ENCODE measurements around the gene DOCK2.
"Not testable (repeated sequence)": the region's sequence is repeated elsewhere in the genome, so short reads cannot be mapped to it uniquely, and the experiment has no call there.

Gene DOCK2

DNA sequence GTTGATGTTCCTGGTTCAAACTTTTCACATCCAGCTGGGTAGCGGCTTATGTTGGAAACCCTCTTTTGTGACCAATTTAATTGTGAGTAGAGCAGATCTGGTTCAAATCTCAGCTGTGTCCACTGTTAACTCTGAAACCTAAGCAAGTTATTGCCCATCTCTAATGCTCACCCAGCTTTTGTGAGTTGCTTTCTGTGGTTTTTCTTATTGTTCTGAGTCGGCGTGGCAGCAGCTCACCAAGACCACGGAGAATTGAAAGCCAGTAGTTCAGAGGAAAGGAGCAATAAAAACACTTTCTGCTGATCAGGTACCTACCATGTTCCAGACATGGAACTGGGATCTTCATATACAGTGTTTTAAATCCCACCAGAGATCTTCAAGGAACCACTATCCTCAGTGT lies 114.4 kb downstream of the DOCK2 start:
- in situ Hi-C loops (cut with MboI; ENCODE audit: low sequenced_read_pairs) = no loop called here

DNA sequence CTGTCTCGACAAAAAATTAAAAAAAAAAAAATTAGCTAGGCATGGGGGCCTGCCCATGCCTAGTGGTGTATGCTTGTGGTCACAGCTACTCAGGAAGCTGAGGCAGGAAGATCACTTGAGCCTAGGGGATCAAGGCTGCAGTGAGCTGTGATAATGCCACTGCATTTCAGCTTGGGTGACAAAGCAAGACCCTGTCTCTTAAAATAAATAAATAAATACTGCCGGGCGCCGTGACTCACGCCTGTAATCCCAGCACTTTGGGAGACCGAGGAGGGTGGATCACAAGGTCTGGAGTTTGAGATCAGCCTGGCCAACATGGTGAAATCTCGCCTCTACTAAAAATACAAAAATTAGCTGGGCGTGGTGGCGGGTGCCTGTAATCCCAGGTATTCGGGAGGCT lies 115.5 kb downstream of the DOCK2 start:
- in situ Hi-C loops (cut with MboI; ENCODE audit: low sequenced_read_pairs) = not testable (repeated sequence)

DNA sequence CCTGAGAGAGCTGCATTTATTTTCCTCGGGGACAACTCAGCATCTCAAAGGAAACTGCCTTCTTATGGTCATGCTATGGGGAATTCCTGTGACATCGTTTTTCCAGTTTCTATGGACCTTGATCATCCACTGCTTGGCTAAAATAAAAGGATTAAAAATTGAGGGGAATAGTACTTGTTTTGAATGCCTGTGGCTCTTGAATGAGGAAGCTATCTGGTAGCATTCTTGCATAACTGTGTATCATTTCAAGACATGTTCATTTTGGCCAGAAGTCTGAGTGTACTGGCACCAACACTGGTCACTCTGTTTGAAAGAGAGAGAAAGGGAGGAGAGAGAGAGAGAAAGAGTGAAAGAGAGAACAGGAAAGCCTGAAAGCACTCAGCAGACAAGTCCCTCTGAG lies 116.7 kb downstream of the DOCK2 start:
- in situ Hi-C loops (cut with MboI; ENCODE audit: low sequenced_read_pairs) = no loop called here

DNA sequence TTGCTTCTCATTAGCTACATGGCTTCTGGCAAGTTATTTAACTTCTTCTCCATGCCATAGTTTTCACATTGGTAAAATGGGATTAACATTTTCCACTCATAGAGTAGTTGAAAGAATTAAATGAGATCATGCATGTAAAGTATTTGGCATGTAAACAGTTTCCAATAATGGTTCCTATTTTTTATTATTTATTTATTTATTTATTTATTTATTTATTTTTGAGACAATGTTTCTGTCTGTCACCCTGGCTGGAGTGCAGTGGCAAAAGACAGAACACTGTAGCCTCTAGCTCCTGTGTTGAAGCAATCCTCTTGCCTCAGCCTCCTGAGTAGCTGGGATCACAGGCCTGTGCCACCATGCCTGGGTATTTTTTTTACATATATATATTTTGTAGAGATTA lies 117.7 kb downstream of the DOCK2 start:
- in situ Hi-C loops (cut with MboI; ENCODE audit: low sequenced_read_pairs) = no loop called here

DNA sequence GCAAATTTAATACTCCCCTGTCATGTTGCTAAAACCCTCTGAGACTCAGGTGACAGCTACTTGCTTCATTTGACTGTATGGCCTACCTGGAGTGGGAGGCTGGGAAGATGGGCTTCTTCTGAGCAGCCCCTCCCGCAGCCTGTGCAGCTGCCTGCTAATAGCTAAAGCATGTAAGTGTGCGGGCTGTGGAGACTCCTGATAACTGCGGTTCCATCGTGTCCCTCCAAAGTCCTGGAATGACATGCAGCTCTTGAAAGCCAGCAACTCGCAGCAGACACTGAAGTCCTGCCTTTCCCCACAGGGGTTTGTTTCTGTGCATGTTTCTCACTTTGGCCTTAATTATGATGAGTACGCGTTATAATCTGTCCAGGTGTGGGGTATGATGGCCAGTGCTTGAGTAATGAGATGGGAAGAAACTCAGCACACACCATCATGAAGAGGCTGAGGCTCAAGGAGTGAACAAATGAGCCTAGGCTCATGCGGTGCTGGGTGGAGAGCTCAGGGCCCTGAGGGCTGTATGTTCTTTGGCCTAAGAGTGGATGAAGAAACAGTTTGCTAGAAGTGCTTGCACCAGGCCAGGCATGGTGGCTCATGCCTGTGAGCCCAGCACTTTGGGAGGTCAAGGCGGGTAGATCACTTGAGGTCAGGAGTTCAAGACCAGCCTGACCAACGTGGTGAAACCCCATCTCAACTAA lies 119.1 kb downstream of the DOCK2 start:
- in situ Hi-C loops (cut with MboI; ENCODE audit: low sequenced_read_pairs) = no loop called here

DNA sequence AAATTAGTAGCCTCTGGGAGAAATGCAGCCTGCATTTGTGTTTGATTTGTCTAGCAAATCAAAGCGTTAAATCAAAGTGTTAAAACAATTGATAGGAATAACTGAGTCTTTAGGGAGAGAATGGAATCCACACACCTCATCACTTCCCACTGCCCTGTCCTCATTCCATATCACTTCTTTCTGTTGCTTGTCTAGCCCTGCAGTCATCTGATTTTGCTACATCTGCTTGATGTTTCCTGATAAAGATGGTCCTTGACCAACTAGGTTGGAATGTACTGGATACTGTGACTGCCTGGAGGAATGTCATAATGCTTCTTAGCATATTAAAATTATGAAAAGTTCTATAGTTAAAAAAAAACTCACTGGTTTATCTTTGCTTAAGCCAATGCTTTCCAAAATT lies 119.9 kb downstream of the DOCK2 start:
- in situ Hi-C loops (cut with MboI; ENCODE audit: low sequenced_read_pairs) = no loop called here

DNA sequence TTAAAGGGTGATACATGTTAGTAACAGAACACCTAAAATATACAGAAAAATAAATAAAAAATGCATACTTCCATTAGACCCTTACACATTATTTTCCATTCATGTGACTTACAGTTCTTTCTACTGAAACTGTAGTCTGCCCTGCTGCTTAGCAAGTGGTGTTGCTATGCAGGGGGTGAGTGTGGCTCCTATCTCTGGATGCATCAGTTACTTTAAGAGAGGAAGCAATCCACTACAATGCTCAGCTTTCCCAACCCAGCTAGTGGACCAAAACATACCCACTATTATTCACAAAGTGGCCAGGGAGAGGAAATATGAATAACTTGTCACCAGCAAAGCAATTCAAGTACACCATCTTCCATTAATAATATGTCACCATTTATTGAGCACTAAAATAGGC lies 121.8 kb downstream of the DOCK2 start:
- in situ Hi-C loops (cut with MboI; ENCODE audit: low sequenced_read_pairs) = no loop called here

DNA sequence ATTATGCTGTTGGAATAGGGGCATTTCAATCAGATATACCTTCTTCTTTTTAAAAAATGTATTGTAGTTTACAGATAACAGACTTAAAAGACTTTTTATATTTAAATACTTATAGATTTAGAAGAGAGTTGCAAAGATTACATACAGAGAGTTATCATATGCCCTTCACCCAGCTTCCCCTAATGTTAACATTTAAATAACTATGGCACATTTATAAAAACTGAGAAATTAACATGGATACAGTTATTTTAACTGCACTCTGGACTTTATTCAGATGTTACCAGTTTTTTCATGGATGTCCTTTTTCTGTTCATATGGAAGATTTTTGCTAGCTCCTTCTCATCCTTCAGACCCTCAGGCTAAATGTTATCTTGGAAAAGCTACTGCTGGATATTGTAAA lies 123.2 kb downstream of the DOCK2 start:
- in situ Hi-C loops (cut with MboI; ENCODE audit: low sequenced_read_pairs) = no loop called here

DNA sequence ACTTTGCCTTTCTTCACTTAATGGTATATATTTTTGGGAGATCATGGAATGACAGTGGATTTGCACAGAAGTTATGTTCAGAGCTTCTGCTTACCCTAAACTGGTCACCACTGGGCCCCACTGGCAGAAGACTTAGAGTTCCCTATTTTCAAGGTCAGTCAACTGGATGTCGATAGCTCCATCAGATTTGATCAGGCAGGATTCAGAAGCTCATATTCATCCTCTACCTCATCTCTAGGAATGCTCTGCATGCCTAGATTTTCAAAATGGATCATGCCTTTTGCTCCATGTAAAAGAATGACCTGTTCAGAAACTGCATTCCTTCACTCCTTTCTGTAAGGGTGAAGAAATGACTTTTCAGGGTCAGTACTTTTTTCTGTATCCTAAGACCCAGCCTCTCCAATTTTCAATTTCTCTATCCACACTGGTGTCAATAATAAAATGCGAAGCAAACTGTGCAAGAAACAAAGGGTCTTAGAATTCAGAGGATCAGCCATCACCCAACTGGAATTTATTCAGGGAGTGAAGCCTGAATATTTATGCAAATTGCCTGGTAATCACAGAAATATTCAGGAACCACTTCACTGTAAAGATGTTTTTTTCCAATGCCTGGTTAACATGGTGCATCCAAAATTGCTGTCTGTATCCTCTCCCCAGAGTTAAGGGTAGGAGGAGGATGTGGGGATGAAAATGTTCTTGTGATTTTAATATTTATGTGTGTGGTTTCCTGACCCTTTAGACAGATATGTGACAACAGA lies 125.4 kb downstream of the DOCK2 start:
- in situ Hi-C loops (cut with MboI; ENCODE audit: low sequenced_read_pairs) = no loop called here

DNA sequence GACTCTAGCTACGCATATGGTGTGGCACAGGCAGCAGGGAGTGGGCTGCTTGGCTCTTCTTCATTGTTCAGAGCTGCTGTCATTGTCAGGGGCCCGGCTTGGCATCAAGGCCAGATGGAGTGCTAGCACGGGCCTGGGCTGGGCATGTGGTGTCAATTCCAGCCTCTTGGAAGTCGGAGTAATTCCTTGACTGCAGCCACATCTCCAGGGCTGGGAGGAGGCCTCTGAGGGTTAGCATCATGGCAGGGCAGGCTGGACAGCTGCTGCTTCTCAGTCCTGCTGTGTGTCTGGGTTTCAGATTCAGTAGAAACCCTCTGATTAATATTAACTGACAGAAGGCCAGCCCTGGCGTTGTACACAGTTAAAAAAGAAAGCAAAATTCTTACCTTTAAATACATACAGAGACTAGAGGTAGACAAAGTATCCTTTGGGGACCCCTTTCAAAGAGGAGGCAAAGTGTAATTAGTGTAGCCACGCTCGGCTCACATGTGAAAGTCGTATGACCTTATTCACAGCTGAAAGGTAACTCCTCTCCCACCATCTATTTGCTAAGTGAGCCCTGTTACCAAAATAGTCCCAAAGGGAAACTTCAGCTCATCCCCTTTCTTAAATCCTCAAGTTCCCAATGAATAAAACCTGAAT lies 126.4 kb downstream of the DOCK2 start:
- in situ Hi-C loops (cut with MboI; ENCODE audit: low sequenced_read_pairs) = no loop called here

DNA sequence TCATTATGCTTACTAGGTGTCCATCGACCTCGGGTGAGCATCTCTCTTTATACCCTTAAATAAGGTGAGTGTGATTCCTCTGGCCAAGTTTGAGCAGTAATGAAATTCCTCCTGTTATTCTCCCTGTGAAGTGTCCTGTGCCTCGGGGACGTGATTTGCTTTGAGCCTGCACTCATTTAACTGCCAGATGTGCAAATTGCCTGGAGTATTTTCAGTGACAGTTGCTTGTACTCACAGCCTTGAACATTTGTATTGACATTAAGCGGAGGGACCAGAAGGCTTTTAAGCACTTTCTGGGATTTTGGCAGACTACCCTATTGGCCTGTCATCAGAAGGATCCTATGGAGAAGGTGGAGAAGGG lies 126.9 kb downstream of the DOCK2 start:
- in situ Hi-C loops (cut with MboI; ENCODE audit: low sequenced_read_pairs) = no loop called here

DNA sequence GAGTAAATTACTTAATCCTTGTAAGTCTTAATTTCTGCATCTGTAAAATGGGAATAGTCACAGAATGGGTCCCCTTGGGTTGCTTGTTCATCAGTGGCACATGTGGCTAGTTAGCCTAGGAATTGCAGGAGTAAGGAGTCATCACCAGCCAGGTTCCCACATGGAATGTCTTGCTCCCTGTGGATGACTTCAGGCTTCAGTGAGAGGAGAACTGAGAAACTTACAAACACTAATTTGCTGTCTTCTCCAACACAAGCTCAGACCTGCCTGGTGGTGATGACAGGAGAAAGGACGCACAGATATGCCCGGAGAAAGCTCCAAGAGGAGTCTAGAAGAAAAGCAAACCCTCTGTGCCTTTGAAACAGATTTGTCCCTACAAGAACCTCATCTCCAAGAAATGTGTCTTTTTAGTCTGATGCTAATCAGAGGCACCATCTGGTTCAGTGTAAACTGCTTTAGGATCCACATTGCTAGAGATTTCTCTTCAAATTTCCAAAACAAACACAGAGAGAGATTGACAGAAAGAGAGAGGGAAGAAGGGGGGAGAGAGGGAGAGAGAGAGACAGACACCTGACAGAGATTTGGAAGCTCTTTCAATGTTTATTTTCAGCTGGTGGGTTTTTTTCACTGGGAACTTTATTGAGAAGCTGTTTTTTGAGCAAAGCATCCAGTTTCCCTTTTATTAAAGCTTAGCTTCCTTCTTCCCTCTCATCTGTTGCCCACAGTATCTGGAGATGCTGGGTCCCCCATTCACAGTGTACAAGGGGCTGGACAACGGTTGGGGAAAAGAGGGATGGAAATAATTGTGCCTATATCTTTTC lies 128.3 kb downstream of the DOCK2 start:
- in situ Hi-C loops (cut with MboI; ENCODE audit: low sequenced_read_pairs) = no loop called here

DNA sequence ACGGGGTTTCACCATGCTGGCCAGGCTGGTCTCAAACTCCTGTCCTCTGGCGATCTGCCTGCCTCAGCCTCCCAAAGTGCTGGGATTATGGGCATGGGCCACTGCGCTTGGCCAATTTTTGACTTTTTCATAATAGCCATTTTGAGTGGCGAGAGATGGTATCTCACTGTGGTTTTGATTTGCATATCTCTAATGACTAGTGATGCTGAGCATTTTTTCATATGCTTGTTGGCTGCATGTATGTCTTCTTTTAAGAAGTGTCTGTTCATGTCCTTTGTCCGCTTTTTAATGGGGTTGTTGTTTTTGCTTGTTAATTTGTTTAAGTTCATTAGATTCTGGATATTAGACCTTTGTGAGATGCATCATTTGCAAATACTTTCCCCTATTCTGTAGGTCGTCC lies 129.9 kb downstream of the DOCK2 start:
- in situ Hi-C loops (cut with MboI; ENCODE audit: low sequenced_read_pairs) = not testable (repeated sequence)

DNA sequence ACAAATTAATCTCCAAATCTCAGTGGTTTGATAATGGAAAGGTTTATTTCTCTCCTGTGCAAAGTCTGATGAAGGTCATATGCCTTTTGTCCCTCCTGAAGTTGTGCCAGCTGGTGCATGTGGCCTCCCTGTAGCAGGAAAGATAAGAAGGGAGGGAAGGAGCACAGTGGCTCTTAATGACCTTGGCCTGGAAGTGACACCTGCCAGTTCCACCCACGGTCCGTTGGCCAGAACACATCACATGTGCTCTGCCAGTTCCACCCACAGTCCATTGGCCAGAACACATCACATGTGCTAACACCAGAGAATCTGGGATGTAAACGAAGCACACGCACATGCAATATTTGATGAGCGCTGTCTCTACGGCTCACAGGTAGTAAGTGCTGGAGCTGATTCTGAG lies 130.9 kb downstream of the DOCK2 start:
- in situ Hi-C loops (cut with MboI; ENCODE audit: low sequenced_read_pairs) = no loop called here

DNA sequence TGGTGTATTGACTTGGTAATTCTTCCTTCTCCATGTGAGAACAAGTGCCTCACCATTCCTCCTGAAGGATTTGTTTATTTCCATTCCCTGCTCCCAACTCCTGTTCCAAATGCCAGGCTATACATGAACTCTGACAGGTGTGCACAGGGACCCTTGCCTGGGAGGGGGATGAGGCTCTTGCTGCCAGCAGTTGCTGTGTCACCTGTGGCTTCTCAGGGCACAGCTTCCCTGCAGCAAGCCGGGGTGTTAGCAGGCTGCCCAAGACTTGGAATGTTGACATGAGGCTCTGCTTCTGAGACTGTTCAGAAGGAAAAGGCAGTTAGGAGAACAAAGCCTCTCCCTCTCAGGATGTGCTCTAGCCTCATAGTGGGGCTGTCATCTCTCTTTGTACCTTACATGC lies 131.3 kb downstream of the DOCK2 start:
- in situ Hi-C loops (cut with MboI; ENCODE audit: low sequenced_read_pairs) = no loop called here

DNA sequence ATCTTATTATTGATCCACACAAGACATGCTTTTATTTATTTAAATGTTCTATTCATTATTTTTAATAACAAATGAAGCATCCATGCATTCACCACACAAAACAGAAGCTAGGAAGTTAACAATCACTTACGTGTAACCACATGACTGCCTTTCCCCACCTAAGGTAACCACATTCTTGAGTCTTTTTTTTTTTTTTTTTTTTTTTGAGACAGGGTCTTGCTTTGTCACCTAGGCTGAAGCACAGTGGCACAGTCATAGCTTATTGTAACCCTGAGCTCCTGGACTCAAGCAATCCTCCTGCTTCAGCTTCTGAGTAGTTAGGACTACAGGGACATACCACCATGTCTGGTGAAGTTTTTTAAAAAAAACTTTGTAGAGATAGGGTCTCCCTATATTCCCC lies 133.0 kb downstream of the DOCK2 start:
- in situ Hi-C loops (cut with MboI; ENCODE audit: low sequenced_read_pairs) = no loop called here

DNA sequence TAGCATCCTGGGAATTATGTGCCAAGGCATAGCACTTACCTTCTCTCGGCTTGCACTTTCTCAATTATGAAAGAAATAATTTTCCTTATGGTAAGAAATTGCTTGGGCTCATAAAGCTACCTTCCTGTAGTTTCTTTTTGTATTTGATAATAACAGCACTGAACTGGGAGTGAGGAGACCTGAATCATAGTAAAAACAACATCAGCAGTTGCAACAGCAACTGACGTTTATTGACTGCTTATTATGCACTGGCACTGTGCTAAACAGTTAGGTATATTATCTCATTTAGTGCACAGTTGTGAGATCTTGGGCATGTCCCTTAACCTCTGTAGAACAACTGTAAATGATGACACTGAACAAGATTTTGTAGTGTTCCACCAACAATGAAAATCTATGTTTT lies 135.2 kb downstream of the DOCK2 start:
- in situ Hi-C loops (cut with MboI; ENCODE audit: low sequenced_read_pairs) = no loop called here

DNA sequence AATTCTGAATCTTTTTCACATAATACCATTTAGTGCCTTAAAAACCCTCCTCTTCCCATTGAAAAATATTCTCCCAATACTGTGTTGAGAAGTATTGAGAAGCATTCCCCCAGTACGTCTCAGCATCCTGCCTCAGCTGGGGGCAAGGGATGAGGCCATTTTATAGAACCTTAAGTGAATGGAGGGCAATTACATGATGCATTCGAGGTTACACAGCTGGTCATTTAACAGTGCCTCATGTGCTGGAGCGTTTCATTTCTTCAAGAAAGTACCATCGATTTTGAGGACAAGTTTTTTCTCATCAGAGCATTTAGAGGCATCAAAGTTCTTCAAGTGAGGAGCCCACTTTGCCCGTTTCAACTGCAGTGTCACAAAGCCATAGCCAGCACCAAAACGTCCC lies 135.6 kb downstream of the DOCK2 start:
- in situ Hi-C loops (cut with MboI; ENCODE audit: low sequenced_read_pairs) = no loop called here

DNA sequence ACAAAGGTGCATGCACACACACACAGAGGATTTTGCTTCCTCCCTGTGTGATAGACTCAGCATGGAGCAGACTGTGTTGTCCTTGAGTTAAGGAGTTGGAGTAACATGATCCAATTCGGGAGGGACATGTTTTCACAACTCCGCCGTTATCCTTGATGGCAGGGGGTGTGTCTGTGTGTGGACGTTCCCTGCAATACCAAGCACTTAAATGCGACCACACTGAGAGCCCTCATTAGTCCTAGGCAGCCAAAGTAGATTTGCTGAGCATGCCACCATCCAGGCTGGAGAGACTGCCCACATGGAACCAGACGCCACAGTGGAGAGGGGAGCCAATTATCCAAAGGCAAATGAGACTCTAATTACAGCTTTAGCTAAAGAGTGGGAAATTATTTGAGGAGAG lies 140.1 kb downstream of the DOCK2 start:
- in situ Hi-C loops (cut with MboI; ENCODE audit: low sequenced_read_pairs) = no loop called here

DNA sequence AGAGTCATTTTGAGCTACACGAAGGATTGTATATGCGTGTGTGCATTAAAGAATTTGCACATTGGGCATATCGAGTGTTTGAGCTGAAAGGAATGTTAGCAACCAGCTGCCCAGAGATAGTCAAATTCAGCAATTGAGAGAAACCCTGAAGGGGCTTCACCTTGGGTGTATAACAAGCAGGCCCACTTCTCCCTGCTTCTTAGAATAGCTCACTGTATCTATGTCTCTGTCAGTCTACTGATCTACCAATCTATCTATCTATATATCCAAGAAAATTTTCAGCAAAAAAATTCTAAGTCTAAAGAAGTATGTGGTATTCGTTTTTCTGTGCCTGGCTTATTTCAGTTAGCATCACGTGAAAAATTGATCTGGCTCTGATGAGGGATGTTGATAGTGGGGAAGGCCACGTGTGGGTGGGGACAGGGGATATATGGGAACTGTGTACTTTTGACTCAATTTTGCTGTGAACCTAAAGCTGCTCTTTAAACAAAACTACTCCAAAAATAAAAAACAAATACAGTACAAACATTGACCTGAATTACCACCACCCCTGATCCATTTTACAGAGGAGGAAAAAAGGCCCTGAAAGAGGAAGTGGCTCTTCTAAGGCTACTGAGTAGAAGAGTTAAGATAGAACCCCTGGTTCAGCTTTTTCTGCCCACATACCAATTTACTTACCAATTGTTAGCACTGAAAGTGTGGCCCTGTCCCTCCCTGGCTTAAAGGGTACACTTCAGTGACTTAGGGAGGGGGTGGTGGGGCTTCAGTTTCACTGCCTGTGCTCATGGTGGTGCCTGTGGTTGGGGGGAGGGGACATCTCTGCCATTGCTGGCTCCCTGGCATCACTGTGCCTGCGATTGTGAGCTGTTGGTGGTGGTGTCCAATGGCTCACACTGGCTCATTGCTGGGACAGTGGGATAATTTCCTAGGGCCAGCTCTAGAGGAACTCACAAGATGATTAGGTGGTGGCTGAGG lies 141.8 kb downstream of the DOCK2 start:
- in situ Hi-C loops (cut with MboI; ENCODE audit: low sequenced_read_pairs) = no loop called here

Measured in HL-60/S4 treated with retinoic acid at 250 ng/mL for 4 days and 3 days (cell line).